ENCODE measurements around the gene CTNNBIP1. TPM values are rescaled to one million over a fixed set of nuclear protein-coding genes. Genes with fewer than 3 reads are reported as not detected.

The CTNNBIP1 gene
- total and polyA plus RNA-seq, 8 donors = 9.4 to 27.3 (median 19.1) TPM

- intact Hi-C loops (cut with DNase I) = no loop called here
- 84% methylated on average over 10 of the region's 10 CpGs for WGBS, 2 donors
- no peak overlapping the region for H3K4me3 ChIP-seq
- no peaks in the 10 kb centered on the region for H3K4me1 ChIP-seq
- H3K27ac ChIP-seq = no peak overlapping the region
- no peaks in the 10 kb centered on the region for H3K9me3 ChIP-seq
- no peak for TF ChIP-seq CTCF (IDR thresholded peaks at IDR 0.05)
- FAIRE-seq (no peak), ATAC-seq (peak in 2 of 4 donors; percentile 29 to 50), DNase-seq (peak in 2 of 6 donors; percentile 17 to 21)
- no peaks in the 10 kb centered on the region for H3K27me3 ChIP-seq
- H3K36me3 ChIP-seq = no peaks in the 10 kb centered on the region
These were observed 32.1 kb downstream of the CTNNBIP1 start for GRCh38 chr1:9877962-9878361.

GRCh38 chr1:9875636-9876000, 34.5 kb downstream of the CTNNBIP1 start:
- TF ChIP-seq CTCF (IDR thresholded peaks at IDR 0.05) = no peak
- H3K27ac ChIP-seq = no peak overlapping the region
- intact Hi-C loops (cut with DNase I) = no loop called here
- H3K36me3 ChIP-seq = no peaks in the 10 kb centered on the region
- DNase-seq (no peak), ATAC-seq (peak in 3 of 4 donors; percentile 18 to 23 (median 21)), FAIRE-seq (no peak)
- 56 to 57% methylated on average over 6 of the region's 6 CpGs for WGBS, 2 donors
- H3K4me3 ChIP-seq = no peak overlapping the region
- H3K4me1 ChIP-seq = no peaks in the 10 kb centered on the region
- no peaks in the 10 kb centered on the region for H3K27me3 ChIP-seq
- H3K9me3 ChIP-seq = no peaks in the 10 kb centered on the region

GRCh38 chr1:9874959-9875635, 35.0 kb downstream of the CTNNBIP1 start:
- DNase-seq (peak; percentile 49 to 84 (median 71)), FAIRE-seq (no peak), ATAC-seq (peak; percentile 84 to 96 (median 90))
- H3K36me3 ChIP-seq = peaks cover 0 to 2% (median 0%) of the 10 kb centered on the region in 3 donors
- H3K27me3 ChIP-seq = no peaks in the 10 kb centered on the region
- no peaks in the 10 kb centered on the region for H3K4me1 ChIP-seq
- H3K9me3 ChIP-seq = no peaks in the 10 kb centered on the region
- peak overlapping the region in 1 of 4 donors; percentile 14 for H3K4me3 ChIP-seq
- H3K27ac ChIP-seq = no peak overlapping the region
- peak; percentile 82 to 90 (median 86) for TF ChIP-seq CTCF (IDR thresholded peaks at IDR 0.05)
- WGBS, 2 donors = 23 to 25% methylated on average over 25 of the region's 25 CpGs
- intact Hi-C loops (cut with DNase I) = no loop called here

- no peaks in the 10 kb centered on the region for H3K9me3 ChIP-seq
- no peak overlapping the region for H3K4me3 ChIP-seq
- H3K27me3 ChIP-seq = no peaks in the 10 kb centered on the region
- no peaks in the 10 kb centered on the region for H3K4me1 ChIP-seq
- intact Hi-C loops (cut with DNase I) = no loop called here
- WGBS, 2 donors = 48 to 55% methylated on average over 3 of the region's 3 CpGs
- H3K27ac ChIP-seq = no peak overlapping the region
- FAIRE-seq = no peak
- DNase-seq = peak in 1 of 6 donors; percentile 15
- peaks cover 0 to 6% (median 0%) of the 10 kb centered on the region in 3 donors for H3K36me3 ChIP-seq
- ATAC-seq = no peak
- TF ChIP-seq CTCF (IDR thresholded peaks at IDR 0.05) = no peak
These were observed 35.7 kb downstream of the CTNNBIP1 start for GRCh38 chr1:9874412-9874811.

GRCh38 chr1:9873992-9874391, 36.1 kb downstream of the CTNNBIP1 start:
- TF ChIP-seq CTCF (IDR thresholded peaks at IDR 0.05) = no peak
- intact Hi-C loops (cut with DNase I) = no loop called here
- Histone ChIP-seq H3K27ac (no peak overlapping the region), H3K4me3 (no peak overlapping the region), H3K4me1 (no peaks in the 10 kb centered on the region), H3K27me3 (no peaks in the 10 kb centered on the region), H3K9me3 (no peaks in the 10 kb centered on the region), H3K36me3 (peaks cover 0 to 6% (median 0%) of the 10 kb centered on the region in 3 donors)
- 90 to 92% methylated on average over 5 of the region's 5 CpGs for WGBS, 2 donors
- DNase-seq (peak in 1 of 6 donors; percentile 14), ATAC-seq (no peak), FAIRE-seq (no peak)
